WTC11 (cell line): Measurements from ENCODE around the gene KRTAP10-9.

Source experiments
- CTCF ChIP-seq: fragments of 200-600 bp; IDR thresholded peaks from 2 replicates; pipeline ENCODE4 v1.8.0; 2022; ENCODE audit warnings: antibody characterized with exemption
- E2F5 ChIP-seq: sonication (generic); formaldehyde crosslinking; IDR thresholded peaks from 2 replicates; pipeline ENCODE4 v1.8.1; 2022; ENCODE audit warnings: mild to moderate bottlenecking, moderate library complexity, missing genetic modification reagents
- FOXP1 ChIP-seq: sonication (generic); formaldehyde crosslinking; IDR thresholded peaks from 2 replicates; pipeline ENCODE4 v1.8.0; 2022; ENCODE audit warnings: missing genetic modification reagents, mild to moderate bottlenecking, moderate library complexity, borderline replicate concordance
- HMGXB4 ChIP-seq: sonication (generic); formaldehyde crosslinking; IDR thresholded peaks from 2 replicates; pipeline ENCODE4 v1.8.1; 2023; ENCODE audit warnings: mild to moderate bottlenecking, moderate library complexity, missing genetic modification reagents
- MXD4 ChIP-seq: fragments of 250-450 bp; sonication (Bioruptor Pico); IDR thresholded peaks from 2 replicates; pipeline ENCODE4 v1.8.0; 2021; ENCODE audit warnings: mild to moderate bottlenecking, moderate library complexity, borderline replicate concordance
- NFYB ChIP-seq: sonication (generic); formaldehyde crosslinking; conservative IDR thresholded peaks from 2 replicates; pipeline ENCODE4 v1.8.0; 2022; ENCODE audit warnings: low read depth, missing genetic modification reagents
- SP1 ChIP-seq: sonication (generic); formaldehyde crosslinking; conservative IDR thresholded peaks from 2 replicates; pipeline ENCODE4 v1.8.1; 2022; ENCODE audit warnings: missing genetic modification reagents
- TEAD4 ChIP-seq: sonication (generic); formaldehyde crosslinking; IDR thresholded peaks from 2 replicates; pipeline ENCODE4 v1.8.0; 2022; ENCODE audit warnings: mild to moderate bottlenecking, missing genetic modification reagents
- USF2 ChIP-seq: sonication (generic); formaldehyde crosslinking; IDR thresholded peaks from 2 replicates; pipeline ENCODE4 v1.8.1; 2023; ENCODE audit warnings: mild to moderate bottlenecking, missing genetic modification reagents, moderate library complexity
- ZNF232 ChIP-seq: sonication (generic); formaldehyde crosslinking; IDR thresholded peaks from 2 replicates; pipeline ENCODE4 v1.8.0; 2022; ENCODE audit warnings: mild to moderate bottlenecking, missing genetic modification reagents
- TF ChIP-seq, protein P1 (sequence below): sonication (generic); formaldehyde crosslinking; IDR thresholded peaks from 2 replicates; pipeline ENCODE4 v1.8.0; 2022; ENCODE audit warnings: mild to moderate bottlenecking, missing genetic modification reagents

- TF ChIP-seq CTCF, result no peak
- no peak for TF ChIP-seq SP1 (CRISPR knock-in tag)
- TF ChIP-seq ZNF232, result no peak
- no peak for TF ChIP-seq HMGXB4 (CRISPR knock-in tag)
- no peak for TF ChIP-seq TEAD4 (CRISPR knock-in tag)
- TF ChIP-seq, protein P1, sequence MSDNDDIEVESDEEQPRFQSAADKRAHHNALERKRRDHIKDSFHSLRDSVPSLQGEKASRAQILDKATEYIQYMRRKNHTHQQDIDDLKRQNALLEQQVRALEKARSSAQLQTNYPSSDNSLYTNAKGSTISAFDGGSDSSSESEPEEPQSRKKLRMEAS (CRISPR knock-in tag), result no peak
- no peak for TF ChIP-seq MXD4 (CRISPR knock-in tag)
- TF ChIP-seq E2F5 (CRISPR knock-in tag), result no peak
- TF ChIP-seq USF2, result no peak
- TF ChIP-seq NFYB, result no peak
- no peak for TF ChIP-seq FOXP1 (CRISPR knock-in tag)
These were observed 23.0 kb upstream of the KRTAP10-9 start for GRCh38 chr21:44603911-44604310.
